Measurements from ENCODE around the gene DLG5. TPM values are rescaled to one million over a fixed set of nuclear protein-coding genes. Genes with fewer than 3 reads are reported as not detected.
"Not testable (repeated sequence)": the region's sequence is repeated elsewhere in the genome, so short reads cannot be mapped to it uniquely, and the experiment has no call there.

Gene DLG5
- total RNA-seq, 1 donor from 2014 or later: 1.1 TPM

GRCh38 chr10:77763453-77764430 is 162.8 kb downstream of the DLG5 start:
- ChIA-PET CTCF (no interaction called here), POLR2A (no interaction called here)
- DNase-seq: no peak
- Mint-ChIP-seq H3K9me3 (no peaks in the 10 kb centered on the region), H3K27me3 (peaks cover 2% of the 10 kb centered on the region), H3K4me3 (no peak overlapping the region), H3K4me1 (no peaks in the 10 kb centered on the region), H3K27ac (no peak overlapping the region), H3K36me3 (ENCODE audit: low read depth) (no peaks in the 10 kb centered on the region)
- no peak for ATAC-seq (ENCODE audit: low read depth)
- intact Hi-C loops (cut with micrococcal nuclease): no loop called here
- TF ChIP-seq CTCF (IDR thresholded peaks at IDR 0.05): no peak

- H3K9me3 Mint-ChIP-seq; H3K27ac Mint-ChIP-seq; H3K27me3 Mint-ChIP-seq; DNase-seq; H3K36me3 Mint-ChIP-seq (ENCODE audit: low read depth); H3K4me1 Mint-ChIP-seq; ATAC-seq (ENCODE audit: low read depth); intact Hi-C loops (cut with micrococcal nuclease); CTCF ChIA-PET; H3K4me3 Mint-ChIP-seq; POLR2A ChIA-PET: not testable (repeated sequence)
Observed at GRCh38 chr10:77758406-77758805, 168.1 kb downstream of the DLG5 start.

- H3K36me3 Mint-ChIP-seq (ENCODE audit: low read depth): no peaks in the 10 kb centered on the region
- no peaks in the 10 kb centered on the region for H3K9me3 Mint-ChIP-seq
- ChIA-PET CTCF (no interaction called here), POLR2A (no interaction called here)
- no peaks in the 10 kb centered on the region for H3K4me1 Mint-ChIP-seq
- no peak for DNase-seq
- no peak for TF ChIP-seq CTCF (IDR thresholded peaks at IDR 0.05)
- intact Hi-C loops (cut with micrococcal nuclease): no loop called here
- H3K27ac Mint-ChIP-seq: no peak overlapping the region
- H3K27me3 Mint-ChIP-seq: peaks cover 8% of the 10 kb centered on the region
- no peak overlapping the region for H3K4me3 Mint-ChIP-seq
- ATAC-seq (ENCODE audit: low read depth): no peak
Observed at GRCh38 chr10:77756319-77757232, 170.0 kb downstream of the DLG5 start.

- H3K4me1 Mint-ChIP-seq: no peaks in the 10 kb centered on the region
- no peak overlapping the region for H3K27ac Mint-ChIP-seq
- POLR2A ChIA-PET: no interaction called here
- peaks cover 11% of the 10 kb centered on the region for H3K9me3 Mint-ChIP-seq
- DNase-seq (no peak), ATAC-seq (ENCODE audit: low read depth) (no peak)
- H3K4me3 Mint-ChIP-seq: no peak overlapping the region
- intact Hi-C loops (cut with micrococcal nuclease): no loop called here
- peaks cover 34% of the 10 kb centered on the region for H3K27me3 Mint-ChIP-seq
- H3K36me3 Mint-ChIP-seq (ENCODE audit: low read depth): no peaks in the 10 kb centered on the region
- CTCF ChIA-PET: no interaction called here
- TF ChIP-seq CTCF (IDR thresholded peaks at IDR 0.05): no peak
Observed at GRCh38 chr10:77746047-77746707, 180.4 kb downstream of the DLG5 start.

GRCh38 chr10:77744245-77744644 is 182.3 kb downstream of the DLG5 start:
- POLR2A ChIA-PET: no interaction called here
- Mint-ChIP-seq H3K9me3 (peaks cover 19% of the 10 kb centered on the region), H3K4me3 (no peak overlapping the region), H3K36me3 (ENCODE audit: low read depth) (no peaks in the 10 kb centered on the region), H3K27me3 (peaks cover 34% of the 10 kb centered on the region), H3K27ac (no peak overlapping the region), H3K4me1 (no peaks in the 10 kb centered on the region)
- intact Hi-C loops (cut with micrococcal nuclease): no loop called here
- no peak for ATAC-seq (ENCODE audit: low read depth)
- no peak for DNase-seq
- CTCF ChIA-PET: no interaction called here
- TF ChIP-seq CTCF (IDR thresholded peaks at IDR 0.05): no peak

Measured in activated B cell treated with CpG ODN at 0.5 μM for 24 hours (primary cell).